Neuronal stem cell (in vitro differentiated cells): ENCODE data around the gene MRC2.

Experiments used
- DNase-seq: peaks from one replicate; pipeline ENCODE4 v3.0.0-alpha.2; 2013; ENCODE audit warnings: low spot score
- H2AFZ ChIP-seq: one replicate; pipeline ENCODE4 v1.6.1; 2013; ENCODE audit warnings: mild to moderate bottlenecking, low read length, inconsistent platforms
- H2AK5ac ChIP-seq: 2 replicates; pipeline ENCODE4 v1.6.1; 2013; ENCODE audit warnings: low read depth, mild to moderate bottlenecking, inconsistent platforms, low read length, moderate library complexity, mixed read lengths
- H2BK120ac ChIP-seq: 2 replicates; pipeline ENCODE4 v1.6.1; 2013; ENCODE audit warnings: low read depth, mild to moderate bottlenecking, inconsistent platforms, low read length, moderate library complexity, mixed read lengths
- H2BK12ac ChIP-seq: one replicate; pipeline ENCODE4 v1.6.1; 2013; ENCODE audit warnings: low read length, inconsistent platforms
- H2BK15ac ChIP-seq: 2 replicates; pipeline ENCODE4 v1.6.1; 2013; ENCODE audit warnings: mild to moderate bottlenecking, low read length, inconsistent platforms, mixed read lengths
- H2BK5ac ChIP-seq: one replicate; pipeline ENCODE4 v1.6.1; 2013; ENCODE audit warnings: inconsistent platforms, mild to moderate bottlenecking, low read length, moderate library complexity
- H3K14ac ChIP-seq: one replicate; pipeline ENCODE4 v1.6.1; 2013; ENCODE audit warnings: low read length, inconsistent platforms
- H3K18ac ChIP-seq: 2 replicates; pipeline ENCODE4 v1.6.1; 2013; ENCODE audit warnings: low read length, inconsistent platforms
- H3K23ac ChIP-seq: 2 replicates; pipeline ENCODE4 v1.6.1; 2013; ENCODE audit warnings: low read depth, mild to moderate bottlenecking, mixed read lengths, low read length, inconsistent platforms; ENCODE audit not compliant: poor library complexity
- H3K27ac ChIP-seq: replicated peaks from 3 replicates; pipeline ENCODE4 v1.5.1; 2013; ENCODE audit warnings: low read length, inconsistent platforms
- H3K27me3 ChIP-seq, 3 experiments: 2 replicates each; pipeline ENCODE4 v1.6.1; 2013; ENCODE audit warnings: low read length in 3 of 3, mild to moderate bottlenecking in 2 of 3, inconsistent platforms in 1 of 3, low read depth in 1 of 3, mixed read lengths in 1 of 3, moderate library complexity in 1 of 3; ENCODE audit not compliant: control insufficient read depth in 3 of 3, insufficient read depth in 3 of 3
- H3K36me3 ChIP-seq, 2 donors: replicated peaks in 1 of 2; 2 replicates each; pipeline ENCODE4 v1.6.1; 2013; ENCODE audit warnings: low read length in 2 of 2; ENCODE audit not compliant: control insufficient read depth in 2 of 2, insufficient read depth in 2 of 2
- H3K4ac ChIP-seq: 2 replicates; pipeline ENCODE4 v1.6.1; 2013; ENCODE audit warnings: inconsistent platforms, mild to moderate bottlenecking, low read length, moderate library complexity
- H3K4me1 ChIP-seq, 2 donors: 1 replicate in 1 of 2; 2 replicates in 1 of 2; pipeline ENCODE4 v1.6.1; 2013; ENCODE audit warnings: low read length in 2 of 2, low read depth in 1 of 2; ENCODE audit not compliant: control insufficient read depth in 2 of 2, insufficient read depth in 1 of 2
- H3K4me2 ChIP-seq: one replicate; pipeline ENCODE4 v1.6.1; 2013; ENCODE audit warnings: mild to moderate bottlenecking, low read length, inconsistent platforms; ENCODE audit not compliant: insufficient read depth, poor library complexity, severe bottlenecking
- H3K4me3 ChIP-seq, 2 donors: 2 replicates each; pipeline ENCODE4 v1.5.1; 2013; ENCODE audit warnings: low read length in 2 of 2, mild to moderate bottlenecking in 2 of 2, inconsistent platforms in 1 of 2, moderate library complexity in 1 of 2
- H3K79me1 ChIP-seq: one replicate; pipeline ENCODE4 v1.6.1; 2013; ENCODE audit warnings: low read depth, mild to moderate bottlenecking, inconsistent platforms, low read length, moderate library complexity
- H3K9ac ChIP-seq: one replicate; pipeline ENCODE4 v1.6.1; 2013; ENCODE audit warnings: mild to moderate bottlenecking, low read depth, low read length, inconsistent platforms; ENCODE audit not compliant: poor library complexity
- H3K9me3 ChIP-seq, 2 donors: replicated peaks in 1 of 2; 2 replicates each; pipeline versions ENCODE3 to v1.6.1; 2013; ENCODE audit warnings: low read length in 2 of 2, mild to moderate bottlenecking in 2 of 2, inconsistent platforms in 1 of 2, low read depth in 1 of 2, mixed read lengths in 1 of 2, moderate library complexity in 1 of 2; ENCODE audit not compliant: control insufficient read depth in 2 of 2, insufficient read depth in 1 of 2
- H4K8ac ChIP-seq: one replicate; pipeline ENCODE4 v1.6.1; 2013; ENCODE audit warnings: low read depth, mild to moderate bottlenecking, inconsistent platforms, low read length, moderate library complexity
- H4K91ac ChIP-seq: one replicate; pipeline ENCODE4 v1.6.1; 2013; ENCODE audit warnings: low read length, low read depth, mild to moderate bottlenecking, inconsistent platforms; ENCODE audit not compliant: poor library complexity
- WGBS, 2 donors: extraction: QIAGEN DNeasy Blood & Tissue Kit; methylation state at CpG; one replicate each; pipeline ENCODE4 v1.1.7; 2013; ENCODE audit warnings: missing lambda C conversion rate in 2 of 2, mixed read lengths in 1 of 2; ENCODE audit not compliant: insufficient read length in 2 of 2, insufficient replicate concordance in 1 of 2; ENCODE audit errors: extremely low coverage in 2 of 2; 5-methylcytosine and 5-hydroxymethylcytosine counted together

MRC2 gene

DNA sequence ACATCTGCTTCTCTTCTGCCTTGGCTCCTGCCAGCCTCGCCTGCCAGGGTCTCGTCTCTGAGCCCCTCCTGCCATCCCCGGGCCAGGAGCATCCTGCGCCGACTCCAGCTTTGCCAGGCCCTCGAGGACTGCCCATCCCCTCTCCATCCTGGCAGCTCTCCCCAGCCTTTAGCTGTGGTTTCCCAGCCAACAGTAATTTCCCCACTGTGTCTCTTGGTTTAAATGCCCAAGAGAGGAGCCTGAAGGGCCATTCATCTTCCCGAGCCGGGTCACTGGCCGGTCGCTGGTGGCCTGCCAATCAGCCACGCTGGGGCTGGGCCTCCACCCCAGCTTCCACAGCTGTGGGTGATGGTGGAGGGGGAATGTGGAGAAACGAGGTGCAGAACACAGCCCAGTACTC lies 47.8 kb downstream of the MRC2 start:
- H4K8ac ChIP-seq: no peak overlapping the region
- H3K23ac ChIP-seq: no peak overlapping the region
- H2AK5ac ChIP-seq: no peak overlapping the region
- no peaks in the 10 kb centered on the region for H3K4me1 ChIP-seq
- no peaks in the 10 kb centered on the region for H3K27me3 ChIP-seq
- H3K9me3 ChIP-seq: no peaks in the 10 kb centered on the region
- H2BK12ac ChIP-seq: peak overlapping the region; percentile 32
- H3K18ac ChIP-seq: peak overlapping the region; percentile 15
- H3K79me1 ChIP-seq: no peaks in the 10 kb centered on the region
- no peak overlapping the region for H3K4me3 ChIP-seq
- H2BK120ac ChIP-seq: no peak overlapping the region
- H3K36me3 ChIP-seq: peaks cover 19 to 82% of the 10 kb centered on the region in 2 donors
- no peak overlapping the region for H2BK15ac ChIP-seq
- H3K14ac ChIP-seq: no peak overlapping the region
- no peak overlapping the region for H2AFZ ChIP-seq
- H3K27ac ChIP-seq: no peak overlapping the region
- peak overlapping the region; percentile 17 for H2BK5ac ChIP-seq
- H4K91ac ChIP-seq: no peak overlapping the region
- no peak overlapping the region for H3K4ac ChIP-seq
- no peak for DNase-seq
- H3K4me2 ChIP-seq: no peak overlapping the region
- WGBS, 2 donors: no CpG with 5 or more reads among the region's 12 CpGs
- H3K9ac ChIP-seq: no peak overlapping the region

DNA sequence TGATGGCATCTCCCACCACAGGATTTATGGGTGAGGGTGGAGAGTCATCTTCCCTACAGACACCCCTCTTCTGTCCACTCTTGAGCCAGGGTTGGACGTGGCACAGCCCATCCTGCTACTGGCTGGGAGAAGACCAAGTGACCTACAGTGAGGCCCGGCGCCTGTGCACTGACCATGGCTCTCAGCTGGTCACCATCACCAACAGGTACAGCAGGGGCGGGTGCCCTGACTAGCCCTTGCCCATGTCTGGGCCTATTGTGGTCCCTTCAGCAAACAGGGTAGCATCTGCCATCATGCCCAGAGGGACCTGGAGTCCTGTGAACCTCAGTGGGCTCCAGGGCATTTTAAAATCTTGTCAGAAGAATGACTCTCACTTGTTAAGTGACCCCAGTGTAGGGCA lies 48.2 kb downstream of the MRC2 start:
- no CpG with 5 or more reads among the region's 4 CpGs for WGBS, 2 donors
- H2BK15ac ChIP-seq: no peak overlapping the region

DNA sequence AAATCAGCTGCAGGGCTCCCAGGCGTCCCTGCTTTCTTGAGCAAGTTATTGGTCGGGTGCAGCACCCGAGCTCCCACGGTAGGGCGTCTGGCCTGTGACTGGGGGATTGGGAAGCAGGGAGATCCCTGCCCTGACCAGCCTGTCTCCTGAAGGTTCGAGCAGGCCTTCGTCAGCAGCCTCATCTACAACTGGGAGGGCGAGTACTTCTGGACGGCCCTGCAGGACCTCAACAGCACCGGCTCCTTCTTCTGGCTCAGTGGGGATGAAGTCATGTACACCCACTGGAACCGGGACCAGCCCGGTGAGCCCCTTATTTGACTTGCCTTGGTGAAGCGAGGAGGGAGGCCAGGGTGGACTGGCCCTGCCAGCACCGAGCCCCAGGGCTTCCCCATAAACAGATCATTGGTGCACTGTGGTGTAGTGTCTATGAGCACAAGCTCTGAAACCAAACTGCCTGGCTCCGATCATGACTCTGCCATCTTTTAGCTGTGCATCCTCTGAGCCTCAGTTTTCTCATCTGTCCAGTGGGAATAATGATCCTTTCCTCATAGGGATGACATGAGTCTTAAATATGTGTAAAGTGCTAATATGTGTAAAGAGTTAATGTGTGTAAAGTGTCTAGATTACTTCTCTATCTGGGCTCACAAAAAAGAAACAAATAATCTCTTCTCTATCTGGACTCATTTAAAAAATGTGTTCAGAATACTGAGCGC lies 48.9 kb downstream of the MRC2 start:
- no peak overlapping the region for H2AK5ac ChIP-seq
- no peak overlapping the region for H3K4me2 ChIP-seq
- peaks cover 24 to 79% of the 10 kb centered on the region in 2 donors for H3K36me3 ChIP-seq

More for the DNA sequence above, 48.2 kb downstream of the MRC2 start:
- Histone ChIP-seq H2AK5ac (no peak overlapping the region), H2BK120ac (no peak overlapping the region), H2BK5ac (peak overlapping the region; percentile 17), H3K4me1 (no peaks in the 10 kb centered on the region), H2BK12ac (no peak overlapping the region), H3K14ac (no peak overlapping the region), H3K9ac (no peak overlapping the region), H3K4me2 (no peak overlapping the region), H4K8ac (no peak overlapping the region), H3K9me3 (no peaks in the 10 kb centered on the region), H3K4me3 (no peak overlapping the region), H3K79me1 (peaks cover 2% of the 10 kb centered on the region), H3K18ac (no peak overlapping the region), H3K27me3 (no peaks in the 10 kb centered on the region), H4K91ac (no peak overlapping the region), H3K4ac (no peak overlapping the region), H3K27ac (no peak overlapping the region), H3K23ac (no peak overlapping the region), H3K36me3 (peaks cover 21 to 79% of the 10 kb centered on the region in 2 donors), H2AFZ (no peak overlapping the region)
- DNase-seq: no peak

GRCh38 chr17:62676952-62677596 lies 49.6 kb downstream of the MRC2 start:
- Histone ChIP-seq H2BK12ac (no peak overlapping the region), H3K14ac (no peak overlapping the region), H4K8ac (no peak overlapping the region), H2BK5ac (no peak overlapping the region), H3K36me3 (peaks cover 25 to 79% of the 10 kb centered on the region in 2 donors), H3K18ac (no peak overlapping the region), H3K27ac (no peak overlapping the region), H3K9ac (no peak overlapping the region), H3K23ac (no peak overlapping the region), H3K4me1 (no peaks in the 10 kb centered on the region), H2AFZ (no peak overlapping the region), H3K4me2 (no peak overlapping the region), H2BK120ac (no peak overlapping the region), H3K4ac (no peak overlapping the region), H2BK15ac (no peak overlapping the region), H2AK5ac (no peak overlapping the region), H3K9me3 (no peaks in the 10 kb centered on the region), H3K27me3 (no peaks in the 10 kb centered on the region), H4K91ac (no peak overlapping the region), H3K79me1 (peaks cover 5% of the 10 kb centered on the region), H3K4me3 (no peak overlapping the region)
- no CpG with 5 or more reads among the region's 18 CpGs for WGBS, 2 donors
- no peak for DNase-seq

More for the DNA sequence above, 48.9 kb downstream of the MRC2 start:
- Histone ChIP-seq H3K27me3 (no peaks in the 10 kb centered on the region), H4K8ac (no peak overlapping the region), H3K23ac (no peak overlapping the region), H2BK15ac (no peak overlapping the region), H3K4me3 (no peak overlapping the region), H3K18ac (no peak overlapping the region), H2AFZ (no peak overlapping the region), H2BK12ac (no peak overlapping the region), H3K14ac (no peak overlapping the region), H3K9me3 (no peaks in the 10 kb centered on the region), H3K79me1 (peaks cover 3% of the 10 kb centered on the region), H3K4ac (no peak overlapping the region), H3K9ac (peak overlapping the region; percentile 30), H2BK5ac (no peak overlapping the region), H3K4me1 (no peaks in the 10 kb centered on the region), H4K91ac (no peak overlapping the region), H2BK120ac (no peak overlapping the region), H3K27ac (no peak overlapping the region)
- no peak for DNase-seq
- no CpG with 5 or more reads among the region's 16 CpGs for WGBS, 2 donors
